T-helper 1 cell treated with Interleukin-12 subunit alpha and Interleukin-12 subunit beta and Interleukin-4 antibody, amounts not matched to agents 30 ng/mL and 1 ng/mL, for 36 hours (primary cell): ENCODE results near the gene PHACTR3. TPM values are rescaled to one million over a fixed set of nuclear protein-coding genes. Genes with fewer than 3 reads are reported as not detected.

Source experiments
- intact Hi-C: fragments of 100-400 bp; cut with micrococcal nuclease; formaldehyde crosslinking; loops from one replicate; pipeline ENCODE4 v1.15.1; 2024
- total RNA-seq: library from RNA; stranded (reverse); gene quantifications from 2 replicates; pipeline ENCODE4 v1.2.3, GENCODE V29; 2022

PHACTR3 gene
- total RNA-seq, 1 donor from 2014 or later, result not detected

DNA sequence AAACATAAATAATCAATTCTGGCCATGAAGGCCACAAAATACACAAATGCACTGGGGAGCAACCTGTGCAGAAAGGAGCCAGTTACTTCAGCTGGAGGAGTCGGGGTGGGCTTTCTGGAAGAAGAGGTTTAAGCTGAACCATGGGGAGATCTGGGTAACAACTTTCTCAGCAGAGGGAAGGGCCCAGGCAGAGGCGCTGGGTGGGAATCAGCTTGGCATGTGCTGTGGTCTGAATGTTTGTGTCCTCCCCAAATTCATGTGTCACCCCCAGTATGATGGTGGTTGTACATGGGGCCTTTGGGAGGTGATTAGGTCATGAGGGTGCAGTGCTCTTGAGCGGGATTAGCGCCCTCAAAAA, 221.2 kb downstream of the PHACTR3 start:
- intact Hi-C loops, result no loop called here

DNA sequence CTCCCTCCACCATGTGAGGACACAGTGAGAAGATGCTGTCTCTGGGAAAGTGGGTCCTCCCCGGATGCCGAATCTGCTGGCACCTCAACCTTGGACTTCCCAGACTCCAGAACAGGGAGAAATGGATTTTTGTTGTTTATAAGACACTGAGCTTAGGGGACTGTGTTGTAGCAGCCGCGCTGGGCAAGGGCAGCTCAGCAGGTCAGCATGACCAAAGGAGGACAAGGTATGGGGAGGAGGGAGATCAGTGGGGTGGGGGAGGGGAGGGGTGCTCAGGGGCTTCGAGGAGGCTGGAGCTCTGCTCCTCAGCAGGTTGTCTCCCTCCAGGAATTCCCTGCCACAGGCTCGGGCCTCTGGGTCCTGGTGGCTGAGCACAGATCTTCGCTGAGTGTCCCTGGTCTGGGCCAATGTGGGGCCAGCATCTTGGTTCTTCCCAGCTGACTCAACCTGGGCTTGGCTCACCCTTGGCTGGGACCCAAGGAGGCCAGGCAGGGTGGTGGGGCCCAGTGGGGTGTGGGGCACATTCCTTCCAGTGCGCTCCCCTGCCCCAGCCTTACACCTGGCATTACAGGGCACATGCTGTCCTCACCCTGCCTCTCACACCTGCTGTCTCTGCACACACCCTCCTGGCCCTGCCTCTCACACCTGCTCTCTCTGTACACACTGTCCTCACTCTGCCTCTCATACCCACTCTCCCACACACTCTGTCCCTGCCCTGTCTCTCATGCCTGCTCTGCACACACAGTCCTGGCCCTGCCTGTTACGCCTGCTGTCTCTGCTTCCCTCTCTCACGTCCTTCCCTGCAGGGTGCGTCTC, 221.8 kb downstream of the PHACTR3 start:
- intact Hi-C loops, result no loop called here

DNA sequence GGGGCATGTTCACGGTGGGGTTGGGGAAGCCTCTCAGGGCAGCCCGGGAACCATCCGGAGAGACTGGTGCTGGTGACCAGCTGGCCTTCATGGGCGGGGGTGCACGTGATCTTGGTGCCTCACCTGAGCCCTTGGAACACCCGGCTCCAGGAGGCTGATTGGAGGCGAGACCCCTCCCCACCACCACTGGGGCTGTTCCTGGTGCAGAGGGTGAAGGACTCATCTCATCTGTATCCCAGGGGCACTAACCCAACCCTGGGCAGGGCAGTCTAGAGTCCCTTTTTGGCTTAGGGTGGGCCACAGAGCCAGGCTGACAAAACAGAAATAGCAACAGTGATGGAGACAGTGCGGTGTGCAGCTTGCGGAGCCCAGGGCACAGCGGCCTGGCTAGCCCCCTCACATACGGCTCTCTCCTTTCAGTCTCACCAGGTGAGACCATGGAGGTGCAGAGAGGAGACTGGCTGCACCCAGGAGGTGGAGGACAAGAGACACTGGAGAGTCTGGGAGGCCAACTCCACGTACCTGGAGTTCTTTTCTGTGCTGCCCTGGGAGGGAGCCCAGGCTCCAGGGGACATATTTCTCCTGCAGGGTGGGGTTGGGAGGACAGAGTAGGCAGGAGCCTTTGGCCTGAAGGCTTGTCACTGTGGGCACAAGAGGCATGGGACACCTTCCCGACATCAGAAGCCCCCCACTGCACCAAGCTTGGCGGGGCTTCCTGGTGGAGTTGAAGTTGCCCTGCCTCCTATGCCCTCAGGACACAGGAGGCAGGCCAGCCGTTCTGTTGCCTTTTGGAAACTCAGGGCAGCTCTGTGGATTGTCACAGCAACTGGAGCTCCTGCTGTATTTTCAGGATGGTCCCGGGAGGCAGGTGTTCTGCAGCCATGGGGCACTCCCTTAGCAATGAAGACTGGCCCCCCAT, 223.1 kb downstream of the PHACTR3 start:
- intact Hi-C loops, result no loop called here

DNA sequence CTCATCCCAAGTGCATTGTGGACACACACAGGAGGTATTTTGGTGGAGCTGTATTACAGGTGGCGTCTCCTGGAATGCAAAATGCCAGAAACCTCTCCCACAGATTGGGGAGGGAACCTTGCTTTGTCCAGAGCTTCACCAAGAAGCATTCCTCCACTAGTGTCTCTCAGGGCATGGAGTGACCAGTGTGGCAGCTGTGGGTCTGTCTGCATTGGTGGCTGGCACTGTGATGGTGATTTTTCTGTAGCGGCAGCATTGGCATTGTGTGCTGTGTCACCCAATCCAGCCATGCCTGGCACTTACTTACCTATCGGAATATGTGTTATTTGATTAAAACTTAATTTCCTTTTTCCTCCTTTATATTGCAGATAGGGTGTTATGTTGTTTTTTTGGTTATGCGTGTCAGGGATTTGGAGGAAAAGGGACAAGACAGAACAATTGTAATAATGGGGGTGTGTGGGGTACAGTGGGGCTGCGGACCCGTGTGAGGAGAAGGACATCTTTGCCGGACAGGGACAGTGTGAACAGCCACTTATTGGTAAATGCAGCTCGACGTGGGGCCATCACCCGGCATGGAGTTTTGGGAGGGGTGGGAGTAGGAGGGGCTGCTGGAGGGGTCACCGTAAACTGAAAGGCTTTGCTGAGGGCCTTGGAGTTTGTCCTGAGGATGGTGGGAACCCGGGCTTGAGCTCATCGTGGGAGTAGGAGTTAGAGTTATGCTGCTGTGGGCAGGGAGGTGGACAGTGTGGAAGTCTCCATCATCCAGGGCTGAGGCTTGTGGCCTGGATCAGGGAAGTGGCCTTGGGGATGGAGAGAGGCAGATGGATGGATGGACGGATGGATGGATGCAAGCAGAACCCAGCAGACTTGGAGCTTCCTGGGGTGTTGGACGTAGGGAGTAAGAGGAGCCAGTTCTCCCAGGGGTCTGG, 224.0 kb downstream of the PHACTR3 start:
- intact Hi-C loops, result no loop called here

DNA sequence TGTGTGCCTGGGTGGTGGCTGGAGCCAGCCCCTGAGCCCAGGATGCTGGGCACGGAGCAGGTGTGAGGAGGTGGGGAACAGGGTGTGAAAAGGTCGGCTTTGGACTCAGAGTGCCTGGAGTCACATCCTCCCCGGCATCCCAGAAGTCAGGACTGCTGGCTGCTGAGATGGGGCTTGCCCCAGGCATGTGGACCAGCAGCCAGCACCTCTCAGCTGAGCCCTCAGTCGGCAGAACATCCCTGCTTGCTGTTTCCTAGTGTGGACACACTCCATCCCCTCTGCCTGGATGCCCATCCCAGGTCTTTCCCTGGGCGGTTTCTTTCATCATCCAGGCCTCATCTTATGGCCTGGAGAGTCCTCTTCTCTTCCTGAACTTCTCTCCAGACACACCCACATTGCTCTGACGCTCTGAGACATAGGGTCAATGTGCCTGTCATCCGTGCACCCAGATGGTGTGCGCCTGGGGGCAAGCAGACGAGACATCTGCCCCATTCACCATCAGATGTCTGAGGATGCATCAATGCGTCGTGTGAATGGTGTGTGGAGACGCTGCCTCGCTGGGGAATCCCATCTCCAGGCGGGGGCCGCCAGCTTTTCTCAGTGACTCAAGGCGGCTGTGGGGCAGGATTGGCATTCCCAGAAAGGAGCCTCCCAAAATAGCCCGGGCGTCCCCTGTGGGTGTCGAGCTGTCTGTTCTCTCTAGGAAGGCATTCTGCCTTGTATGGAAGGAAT, 224.9 kb downstream of the PHACTR3 start:
- intact Hi-C loops, result no loop called here

DNA sequence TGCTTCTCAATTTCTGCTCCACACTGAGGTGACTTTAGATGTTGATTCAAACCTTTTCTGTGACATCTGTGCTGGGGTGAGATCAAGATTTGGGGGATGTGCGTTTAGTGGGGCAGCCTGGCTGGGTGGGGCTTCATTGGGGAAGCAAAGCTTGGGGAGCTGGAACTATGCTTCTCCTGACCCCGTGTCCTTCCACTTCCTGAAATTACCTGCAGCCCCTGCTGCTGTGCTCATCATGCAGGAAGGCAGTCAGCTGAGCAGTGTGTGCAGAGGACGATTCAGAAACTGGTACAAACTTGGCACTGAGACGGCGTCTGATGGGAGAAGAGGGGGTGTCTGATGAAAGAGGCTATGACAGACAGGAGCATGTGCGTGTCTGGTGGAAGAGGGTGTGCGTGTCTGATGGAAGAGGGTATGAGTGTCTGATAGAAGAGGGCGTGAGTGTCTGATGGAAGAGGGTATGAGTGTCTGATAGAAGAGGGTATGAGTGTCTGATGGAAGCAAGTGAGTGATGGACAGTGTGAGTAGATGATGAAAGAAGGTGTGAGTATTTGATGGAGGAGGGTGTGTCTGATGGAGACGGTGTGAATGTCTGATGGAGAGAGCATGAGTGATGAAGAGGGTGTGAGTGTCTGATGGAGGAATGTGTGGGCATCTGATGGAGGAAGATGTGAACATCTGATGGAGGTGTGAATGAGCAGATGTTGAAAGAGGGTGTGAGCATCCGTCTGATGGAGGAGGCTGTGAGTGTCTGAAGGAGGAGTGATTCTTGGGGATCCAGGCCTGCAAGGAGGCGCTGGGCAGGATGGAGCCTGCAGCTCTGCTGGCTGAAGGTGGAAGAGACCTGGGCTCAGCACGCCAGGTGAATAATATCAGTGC, 225.7 kb downstream of the PHACTR3 start:
- intact Hi-C loops, result no loop called here

DNA sequence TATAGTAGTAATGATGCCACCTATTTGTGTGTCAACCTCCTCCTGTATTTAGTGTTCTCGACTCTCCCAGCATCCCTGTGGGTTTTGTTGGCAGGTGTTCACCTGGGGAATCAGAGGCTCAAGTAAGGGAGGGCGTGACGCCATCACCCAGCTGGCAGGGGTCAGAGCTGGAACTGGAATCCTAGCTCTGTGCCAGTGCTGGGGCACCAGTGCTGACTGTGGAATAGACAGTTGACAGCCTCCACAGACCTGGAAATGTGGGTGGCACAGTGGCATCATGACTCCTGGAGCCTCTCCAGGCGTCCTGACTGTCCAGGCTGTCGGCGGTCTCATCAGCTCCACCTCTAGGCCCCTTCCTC, 226.3 kb downstream of the PHACTR3 start:
- intact Hi-C loops, result no loop called here

DNA sequence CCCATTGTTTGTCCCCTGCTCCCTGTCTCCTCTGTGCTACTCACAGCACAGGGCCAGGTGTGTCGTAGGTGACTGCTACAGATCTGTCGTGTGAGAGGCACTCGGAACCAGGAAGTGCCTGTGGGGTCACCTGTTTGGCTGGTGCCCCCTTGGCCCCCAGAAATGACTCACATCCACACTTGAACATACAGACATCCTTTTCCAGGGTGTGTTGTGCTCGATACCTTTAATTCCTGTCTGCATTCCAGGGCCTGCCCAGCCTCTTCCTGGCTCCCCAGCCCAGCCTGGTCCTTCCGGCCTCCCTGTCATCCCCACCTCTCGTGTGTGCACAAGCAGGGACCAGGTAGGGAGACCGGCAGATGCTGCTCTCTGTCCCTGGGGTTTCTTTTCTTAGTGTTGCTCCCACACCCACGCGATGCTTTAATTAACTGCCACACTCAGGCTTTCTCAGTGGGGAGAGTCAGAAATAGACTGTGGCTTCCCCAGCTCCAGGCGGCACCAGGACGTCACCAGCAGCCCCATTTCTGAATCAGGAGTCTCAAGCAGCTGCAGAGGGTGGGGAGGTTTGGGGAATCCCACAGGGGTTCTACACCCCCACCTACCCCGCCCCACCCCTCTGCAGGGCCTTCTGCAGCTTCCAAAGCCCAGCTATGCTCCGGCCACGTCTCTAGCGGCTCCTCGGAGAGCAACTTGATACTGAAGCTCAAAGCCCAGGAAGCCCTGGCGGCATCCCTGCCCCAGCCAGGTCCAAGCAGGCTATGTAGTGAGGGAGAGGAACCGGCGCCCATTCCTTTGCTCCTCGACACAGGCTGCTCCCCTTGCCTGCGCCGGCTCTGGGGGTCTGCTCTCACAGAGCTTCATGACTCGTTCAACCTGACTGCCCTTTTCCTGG, 226.9 kb downstream of the PHACTR3 start:
- intact Hi-C loops, result no loop called here

DNA sequence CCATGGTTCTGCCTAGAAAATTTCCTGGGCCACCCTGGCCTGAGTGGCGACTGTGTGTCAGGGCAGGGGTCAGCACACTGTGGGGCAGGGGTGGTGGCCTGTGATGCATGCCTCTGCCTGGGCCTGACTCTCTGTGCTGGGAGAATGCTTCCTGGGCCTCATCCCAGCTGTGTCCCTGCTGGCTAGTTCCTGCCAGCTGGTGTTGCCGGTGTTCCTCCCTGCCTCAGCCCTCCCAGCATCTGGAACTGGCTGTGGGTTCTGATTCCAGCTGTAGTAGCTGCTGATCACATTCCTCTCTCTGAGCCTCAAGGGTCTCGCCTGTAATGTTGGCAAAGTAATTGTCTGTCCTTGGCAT, 227.6 kb downstream of the PHACTR3 start:
- intact Hi-C loops, result no loop called here

DNA sequence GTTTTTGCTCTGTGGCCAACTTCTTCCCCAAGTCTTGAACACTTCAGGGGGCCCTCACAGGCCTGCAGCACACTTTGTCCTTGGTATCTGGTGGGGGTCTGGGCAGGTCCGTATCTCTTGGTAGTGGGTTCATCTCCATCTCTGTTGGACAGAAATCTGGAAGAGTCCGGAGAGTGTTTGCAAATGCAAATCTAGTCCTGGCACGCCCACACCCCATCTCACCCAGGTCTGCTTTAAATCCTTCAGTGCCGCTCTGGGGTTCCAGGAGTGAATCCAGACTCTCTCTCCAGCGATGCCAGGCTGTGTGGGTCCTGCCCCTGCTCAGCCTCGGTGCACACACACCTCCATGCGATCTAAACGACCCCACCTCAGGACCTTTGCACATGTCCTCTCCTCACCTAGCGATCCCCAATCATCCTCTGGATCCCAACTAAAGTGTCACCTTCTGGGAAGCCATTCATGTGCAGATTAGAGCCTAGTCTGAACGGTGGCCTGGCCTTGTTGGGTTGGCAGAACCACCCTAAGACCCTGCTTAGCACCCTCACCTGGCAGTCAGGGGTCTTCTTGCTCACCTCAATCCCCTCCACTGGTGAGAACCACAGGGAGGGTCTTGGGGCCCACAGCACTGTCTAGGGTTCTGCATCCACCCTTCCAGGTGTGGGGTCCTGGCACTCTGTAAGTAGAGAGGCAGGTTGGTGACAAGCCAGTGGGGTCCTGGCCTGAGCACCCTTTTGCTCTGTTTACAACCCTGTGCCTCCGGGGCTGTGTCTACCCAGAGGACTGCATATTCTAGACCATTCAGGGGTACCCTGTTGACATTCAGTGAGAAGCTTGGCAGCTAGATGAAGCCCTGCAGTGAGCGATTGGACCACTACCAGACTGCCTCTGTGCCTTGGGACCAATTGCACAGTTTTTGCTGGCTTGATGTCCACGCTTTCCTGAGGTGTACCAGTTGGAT, 228.3 kb downstream of the PHACTR3 start:
- intact Hi-C loops, result no loop called here

DNA sequence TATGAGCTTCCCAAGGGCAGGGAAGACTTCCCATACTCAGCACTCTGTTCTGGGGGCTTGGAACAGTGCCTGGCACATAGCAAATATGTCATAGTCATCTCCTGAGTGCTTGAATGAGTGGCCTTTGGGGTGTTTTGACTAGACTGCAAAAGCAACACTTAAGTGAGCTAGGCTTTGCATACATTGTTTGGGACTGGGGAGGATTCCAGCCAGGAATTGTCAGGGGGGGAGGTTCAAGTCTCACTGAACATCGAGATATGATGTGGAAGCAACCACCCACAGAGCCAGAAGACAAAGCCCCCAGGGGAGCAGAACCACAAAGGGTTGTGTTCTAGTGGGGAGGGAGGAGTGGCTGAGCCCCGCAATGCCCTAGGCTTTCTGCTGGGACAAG, 230.7 kb downstream of the PHACTR3 start:
- intact Hi-C loops, result no loop called here

DNA sequence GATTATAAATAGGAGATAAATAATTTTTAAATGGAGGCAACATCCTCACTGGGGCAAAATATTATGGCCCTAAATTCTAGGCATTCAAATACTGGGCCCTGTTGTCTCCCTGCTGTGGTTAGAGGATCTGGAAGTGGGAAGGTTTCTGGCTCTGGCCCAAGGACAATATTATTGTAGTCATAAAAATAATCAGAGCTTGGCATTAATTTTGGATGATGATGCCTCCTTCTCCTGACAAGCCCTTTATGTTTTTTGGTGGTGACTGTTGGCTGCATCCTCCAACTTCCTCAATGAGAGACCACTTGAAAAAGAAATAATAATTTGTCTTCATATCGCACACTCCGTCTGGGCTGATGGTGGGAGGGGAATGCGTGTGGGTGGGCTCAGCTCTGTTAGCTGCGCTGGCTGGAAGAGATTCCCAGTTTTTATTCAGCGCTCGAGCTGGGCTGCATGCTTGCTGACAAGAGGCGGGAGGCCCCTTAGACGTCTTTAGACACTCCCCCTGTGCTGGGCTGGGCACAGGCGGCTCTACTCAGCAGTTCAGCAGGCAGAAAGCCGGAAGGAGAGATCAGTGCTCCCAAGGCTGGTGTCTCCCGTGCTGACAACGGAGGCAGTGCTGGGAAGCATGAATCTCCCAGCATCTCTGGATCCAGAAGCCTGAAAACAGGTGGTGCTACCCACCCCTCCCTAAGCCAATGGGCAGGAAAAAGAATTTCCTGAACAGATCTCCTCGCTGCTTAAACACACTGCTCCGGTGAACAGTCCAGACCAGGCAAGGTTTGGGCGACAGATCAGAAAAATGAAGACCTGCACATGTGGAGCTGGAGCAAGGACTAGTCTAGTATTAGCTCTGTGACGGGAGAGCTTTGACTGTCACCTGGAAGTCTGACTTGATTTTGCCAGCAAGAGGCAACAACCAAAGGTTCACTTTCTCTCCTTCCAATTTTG, 231.4 kb downstream of the PHACTR3 start:
- intact Hi-C loops, result no loop called here

DNA sequence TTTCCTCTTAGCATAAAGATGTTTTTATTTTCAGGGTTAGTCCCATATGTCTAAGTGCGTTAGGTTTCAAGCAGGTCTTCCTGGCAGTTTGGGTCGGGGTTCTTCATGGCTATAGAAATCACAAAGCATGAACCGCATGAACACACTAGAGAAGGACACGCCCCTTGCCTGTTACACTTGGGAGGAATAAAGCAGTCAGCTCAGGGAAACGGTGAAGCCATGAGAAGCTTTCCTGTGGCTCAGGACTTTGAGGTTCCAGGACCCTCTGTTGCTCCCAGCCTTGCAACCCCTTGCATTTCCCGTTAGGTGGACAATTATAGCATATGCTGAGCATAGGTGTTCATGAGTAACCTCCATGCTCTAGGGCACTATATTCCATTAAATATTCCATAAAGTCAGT, 232.4 kb downstream of the PHACTR3 start:
- intact Hi-C loops, result no loop called here

DNA sequence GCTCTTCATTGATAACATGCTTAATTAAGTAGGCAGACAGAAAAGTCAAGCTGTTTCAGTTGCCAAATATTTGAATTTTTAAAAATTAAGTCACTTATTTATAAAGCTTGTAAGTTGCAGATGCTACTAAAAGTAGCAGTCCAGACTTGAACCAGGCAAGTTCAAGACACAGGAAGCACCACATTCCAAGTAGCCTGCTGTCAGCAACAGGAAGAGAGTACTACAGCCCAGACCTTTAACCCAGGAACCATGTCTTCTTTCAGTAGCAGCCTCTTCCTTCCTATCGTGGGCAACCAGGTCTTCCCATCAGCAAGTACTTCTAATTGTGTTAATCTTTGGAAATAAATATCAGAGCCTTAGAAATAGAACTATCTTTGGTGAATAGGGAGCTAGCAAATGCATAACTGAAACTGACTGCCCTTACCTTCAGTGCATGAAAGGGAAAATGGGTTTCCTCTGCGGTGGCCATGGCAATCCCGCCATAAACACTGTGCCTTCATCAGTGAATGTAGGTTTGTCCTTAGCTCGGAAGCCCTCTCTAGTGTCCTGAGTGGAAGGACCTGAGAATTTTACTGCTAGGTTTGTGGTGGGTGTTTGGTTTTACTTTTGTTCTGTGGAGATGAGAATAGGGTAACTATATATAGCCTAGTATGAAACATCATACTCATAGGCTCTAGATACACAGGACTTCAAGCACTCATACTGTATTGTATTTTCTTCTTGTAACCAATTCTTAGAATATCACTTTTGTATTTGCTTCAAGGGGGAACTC, 233.5 kb downstream of the PHACTR3 start:
- intact Hi-C loops, result no loop called here

DNA sequence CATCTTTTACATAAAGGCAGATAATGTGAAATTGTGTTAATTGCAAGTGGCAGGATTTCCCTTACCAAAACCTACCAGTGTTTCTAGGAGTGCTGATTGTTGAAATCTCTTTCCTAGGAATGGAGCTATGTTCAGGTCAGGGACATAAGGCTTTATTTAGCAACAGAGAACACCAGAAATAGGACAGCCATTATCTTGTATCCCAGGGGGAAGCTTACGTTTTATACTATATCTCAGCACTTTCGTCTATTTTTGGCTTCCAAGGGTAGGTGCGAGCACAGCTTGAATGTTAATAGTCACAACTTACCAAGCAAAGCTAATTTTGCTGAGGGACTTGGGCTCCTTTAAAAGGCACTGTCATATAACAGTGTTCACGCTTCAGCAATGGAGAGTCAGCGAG, 235.1 kb downstream of the PHACTR3 start:
- intact Hi-C loops, result no loop called here

DNA sequence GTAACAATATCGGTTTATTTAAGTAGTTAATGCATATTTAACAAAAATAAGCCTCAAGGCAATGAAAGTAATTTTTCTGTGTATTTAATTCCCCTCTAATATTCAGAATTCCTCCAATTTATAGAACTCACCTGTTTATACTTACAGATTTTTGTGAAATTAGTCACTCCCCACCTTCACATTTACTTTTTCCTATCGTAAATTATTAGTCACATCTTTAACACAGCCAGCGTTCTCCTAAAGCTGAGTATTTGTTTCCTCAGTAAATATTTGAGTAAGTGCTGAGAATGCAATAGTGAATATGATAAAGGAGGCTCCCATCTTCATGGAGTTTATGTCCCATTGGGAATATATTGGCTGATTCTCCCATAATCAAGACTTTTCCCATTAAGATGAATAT, 241.1 kb downstream of the PHACTR3 start:
- intact Hi-C loops, result no loop called here
